Forelimb muscle (tissue), 1 donor: ENCODE data around the gene DEFB124. TPM values are rescaled to one million over a fixed set of nuclear protein-coding genes. Genes with fewer than 3 reads are reported as not detected.
A peak's percentile ranks its signal among the peaks of the same experiment; 100 is the strongest.
"Not testable (repeated sequence)": the region's sequence is repeated elsewhere in the genome, so short reads cannot be mapped to it uniquely, and the experiment has no call there.

Experiments used
- DNase-seq: peaks from one replicate; pipeline ENCODE4 v3.0.0-alpha.2; 2013; ENCODE audit warnings: low read depth
- polyA plus RNA-seq: library from polyadenylated mRNA; unstranded; fragments of 120-200 nt; gene quantifications from one replicate; pipeline ENCODE4 v1.2.1, GENCODE V29; 2013; ENCODE audit not compliant: insufficient read length

DEFB124 gene
- polyA plus RNA-seq, 1 donor, result 1.3 TPM

- DNase-seq, result no peak
Observed at GRCh38 chr20:31488115-31488514, 13.2 kb upstream of the DEFB124 start.

GRCh38 chr20:31485450-31486339, 10.8 kb upstream of the DEFB124 start:
- DNase-seq, result peak; percentile 82

GRCh38 chr20:31484001-31484400, 9.1 kb upstream of the DEFB124 start:
- DNase-seq, result no peak

- no peak for DNase-seq
Observed at GRCh38 chr20:31476643-31477215, 1.8 kb upstream of the DEFB124 start.

GRCh38 chr20:31476294-31476585, 1.3 kb upstream of the DEFB124 start:
- DNase-seq, result no peak

GRCh38 chr20:31475472-31476293, 756 bp upstream of the DEFB124 start:
- no peak for DNase-seq

GRCh38 chr20:31474097-31474436, 860 bp downstream of the DEFB124 start:
- DNase-seq, result no peak

- no peak for DNase-seq
Observed at GRCh38 chr20:31473331-31474096, 1.4 kb downstream of the DEFB124 start.

GRCh38 chr20:31472395-31473330, 2.3 kb downstream of the DEFB124 start:
- DNase-seq, result no peak

- DNase-seq, result not testable (repeated sequence)
Observed at GRCh38 chr20:31470946-31471345, 4.0 kb downstream of the DEFB124 start.

- DNase-seq, result no peak
Observed at GRCh38 chr20:31454361-31454760, 20.6 kb downstream of the DEFB124 start.

- DNase-seq, result no peak
Observed at GRCh38 chr20:31452575-31452974, 22.4 kb downstream of the DEFB124 start.

- no peak for DNase-seq
Observed at GRCh38 chr20:31449511-31450414, 25.2 kb downstream of the DEFB124 start.

- no peak for DNase-seq
Observed at GRCh38 chr20:31446084-31446819, 28.7 kb downstream of the DEFB124 start.

- no peak for DNase-seq
Observed at GRCh38 chr20:31440012-31440659, 34.8 kb downstream of the DEFB124 start, which contains the start of gene DEFB123. Gene DEFB123 (plus strand): TSS chr20:31440632. CDS start chr20:31440699, 67 bp downstream.

- DNase-seq, result no peak
Observed at GRCh38 chr20:31430568-31431115, 44.3 kb downstream of the DEFB124 start.

- DNase-seq, result not testable (repeated sequence)
Observed at GRCh38 chr20:31427576-31427975, 47.4 kb downstream of the DEFB124 start.
